Right ventricle myocardium inferior (tissue), 1 donor: ENCODE results near the gene SMIM29. TPM values are rescaled to one million over a fixed set of nuclear protein-coding genes. Genes with fewer than 3 reads are reported as not detected.

Experiments used
- ATAC-seq: fragments of 200-7000 bp; cut with Tn5 transposase; one replicate; pipeline ENCODE4 v1.9.1; 2020; ENCODE audit warnings: mild to moderate bottlenecking, moderate library complexity
- DNase-seq: peaks from one replicate; pipeline ENCODE4 v3.0.0; 2021; ENCODE audit errors: missing footprints
- intact Hi-C: fragments of 100-400 bp; cut with DNase I; formaldehyde crosslinking; loops from one replicate; pipeline ENCODE4 v1.11.0; 2022
- total RNA-seq: library from RNA; stranded (reverse); fragmentation: NEBNext Ultra II Directional; extraction: Animal tissue kit (Norgen Biotek cat#: 25700); gene quantifications from one replicate; pipeline ENCODE4 v1.2.1, GENCODE V29; 2021
- donor health status: DM: no; HTN: yes; CAD: no; lungs with severe emphysema.

The SMIM29 gene
- total RNA-seq, 1 donor from 2014 or later, result 20.7 TPM

DNA sequence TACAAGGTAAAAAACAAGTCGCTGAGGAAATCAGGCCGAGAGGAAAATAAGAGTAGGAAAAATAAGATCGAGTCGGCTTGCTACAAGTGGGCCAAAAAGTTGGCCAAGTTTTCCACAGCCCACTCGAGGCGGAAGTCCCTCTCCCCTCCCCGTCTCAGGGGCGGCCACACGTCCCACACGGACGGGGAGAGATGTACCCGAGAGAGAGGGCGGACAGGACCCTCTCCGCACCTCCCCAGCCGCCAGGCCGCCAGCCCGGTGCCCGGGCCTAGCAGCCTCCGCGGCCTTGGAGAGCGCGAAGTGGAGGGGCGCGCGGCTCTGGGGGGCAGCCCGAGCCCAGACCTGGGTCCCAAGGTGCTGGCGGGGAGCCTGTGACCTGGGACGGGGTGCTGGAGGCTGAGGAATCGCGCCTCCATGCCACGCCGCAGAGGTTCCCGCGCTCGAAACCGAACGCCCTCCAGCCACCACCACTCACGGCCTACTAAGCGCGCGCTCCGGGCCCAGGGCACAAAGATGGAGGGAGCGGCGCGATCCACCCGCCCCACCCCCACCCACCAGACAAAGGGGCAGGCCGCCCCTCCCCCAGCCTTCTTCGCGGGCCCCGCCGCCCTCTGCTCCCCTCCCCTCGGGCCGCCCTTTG, 14.0 kb downstream of the SMIM29 start:
- DNase-seq, result no peak
- no peak for ATAC-seq
- intact Hi-C loops, result no loop called here

DNA sequence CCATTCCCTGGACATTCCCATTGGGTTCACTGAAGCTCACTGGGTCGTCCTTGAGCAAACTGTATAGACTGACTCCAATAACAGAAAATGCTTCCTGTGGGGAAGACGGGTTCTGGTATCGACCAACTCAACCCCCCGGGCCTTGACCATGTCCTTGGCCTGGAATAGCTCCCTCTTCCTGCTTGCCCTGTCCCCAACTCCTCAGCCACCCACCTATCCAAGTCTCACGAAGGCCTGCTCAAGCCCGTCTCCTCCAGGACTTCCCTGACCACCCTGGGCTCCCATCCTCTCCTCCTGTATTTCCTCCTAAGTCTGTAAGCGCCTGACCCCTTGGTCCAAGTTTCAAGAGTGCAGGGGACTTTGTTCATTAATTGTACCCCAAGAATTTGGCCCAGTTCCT, 14.9 kb downstream of the SMIM29 start:
- intact Hi-C loops, result no loop called here
- DNase-seq (no peak), ATAC-seq (no peak)

DNA sequence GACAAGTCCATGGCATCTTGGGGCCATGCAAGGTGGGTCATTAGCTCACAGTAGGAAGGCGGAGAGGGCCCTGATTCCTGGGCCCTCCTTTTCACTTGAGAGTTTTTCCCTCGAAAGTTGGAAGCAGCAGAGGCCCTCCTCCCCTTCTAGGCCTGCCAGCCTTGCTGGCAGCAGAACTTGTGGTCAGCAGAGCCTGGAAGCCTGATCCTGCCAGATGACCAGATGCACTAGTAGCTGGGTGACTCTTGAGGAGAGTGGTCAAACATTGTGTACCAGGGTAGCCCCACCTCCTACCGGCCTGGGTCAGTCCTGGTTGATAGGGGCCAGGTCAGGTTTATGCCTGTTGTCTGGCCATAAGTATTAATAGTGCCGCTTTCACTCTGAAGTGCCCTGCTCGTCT, 15.9 kb downstream of the SMIM29 start:
- ATAC-seq, result no peak
- intact Hi-C loops, result no loop called here
- DNase-seq, result no peak

DNA sequence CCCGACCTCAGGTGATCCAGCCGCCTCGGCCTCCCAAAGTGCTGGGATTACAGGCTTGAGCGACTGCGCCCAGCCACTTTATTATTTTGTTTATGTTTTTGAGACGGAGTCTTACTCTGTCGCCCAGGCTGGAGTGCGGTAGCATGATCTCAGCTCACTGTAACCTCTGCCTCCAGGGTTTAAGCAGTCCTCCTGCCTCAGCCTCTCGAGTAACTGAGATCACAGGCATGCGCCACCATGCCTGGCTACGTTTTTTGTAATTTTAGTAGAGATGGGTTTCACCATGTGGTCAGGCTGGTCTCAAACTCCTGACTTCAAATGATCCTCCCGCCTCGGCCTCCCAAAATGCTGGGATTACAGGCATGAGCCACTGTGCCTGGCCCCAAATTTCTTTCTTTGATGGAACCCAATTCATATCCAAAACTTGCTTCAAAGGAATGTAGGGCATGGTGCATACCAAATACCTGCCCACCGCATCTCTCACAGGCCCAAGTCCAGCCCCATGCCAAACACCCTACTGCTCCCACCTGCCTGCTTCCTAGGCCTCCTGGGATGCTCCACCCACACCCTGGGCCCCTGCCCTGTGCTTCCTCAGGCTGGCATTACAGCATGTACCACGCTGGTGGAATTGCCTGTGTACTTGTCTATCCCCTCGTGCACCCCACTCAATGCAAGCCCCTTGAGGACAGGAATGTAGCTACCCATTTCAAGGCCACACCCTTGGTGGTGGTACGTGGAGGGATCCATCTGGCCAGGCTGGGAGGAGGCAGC, 17.1 kb downstream of the SMIM29 start:
- intact Hi-C loops, result no loop called here
- no peak for DNase-seq
- ATAC-seq, result no peak

DNA sequence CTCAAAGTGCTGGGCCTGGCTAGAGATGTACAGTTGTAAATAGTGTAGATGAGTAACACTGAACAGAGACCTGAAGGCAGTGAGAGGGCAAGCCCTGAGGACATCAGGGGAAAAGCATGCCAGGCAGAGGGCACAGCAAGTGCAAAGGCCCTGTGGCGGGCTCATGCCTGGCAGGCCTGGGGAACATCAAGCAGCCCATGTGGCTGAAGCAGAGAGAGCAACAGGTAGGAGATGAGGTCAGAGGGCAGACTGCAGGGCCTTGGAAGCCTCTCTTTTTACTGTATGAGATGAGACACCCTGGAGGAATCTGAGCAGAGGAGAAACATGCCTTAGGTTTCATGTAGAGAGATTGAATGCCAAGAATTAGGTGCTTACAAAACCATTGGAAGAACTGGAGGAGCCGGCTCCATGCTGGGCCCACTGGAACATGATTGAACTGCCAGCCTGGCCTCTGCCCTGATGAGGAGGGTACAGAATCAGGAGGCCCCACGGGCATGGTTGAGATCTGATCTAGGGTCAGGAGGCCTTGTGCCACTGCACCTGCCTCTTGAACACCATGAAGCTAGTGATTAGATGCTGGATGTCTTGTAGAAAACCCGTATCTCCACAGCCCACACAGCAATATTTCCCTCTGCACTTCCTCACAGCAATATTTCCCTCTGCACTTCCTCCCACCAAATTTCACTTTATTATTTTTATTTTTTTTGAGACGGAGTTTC, 18.0 kb downstream of the SMIM29 start:
- no peak for DNase-seq
- no peak for ATAC-seq
- intact Hi-C loops, result no loop called here

DNA sequence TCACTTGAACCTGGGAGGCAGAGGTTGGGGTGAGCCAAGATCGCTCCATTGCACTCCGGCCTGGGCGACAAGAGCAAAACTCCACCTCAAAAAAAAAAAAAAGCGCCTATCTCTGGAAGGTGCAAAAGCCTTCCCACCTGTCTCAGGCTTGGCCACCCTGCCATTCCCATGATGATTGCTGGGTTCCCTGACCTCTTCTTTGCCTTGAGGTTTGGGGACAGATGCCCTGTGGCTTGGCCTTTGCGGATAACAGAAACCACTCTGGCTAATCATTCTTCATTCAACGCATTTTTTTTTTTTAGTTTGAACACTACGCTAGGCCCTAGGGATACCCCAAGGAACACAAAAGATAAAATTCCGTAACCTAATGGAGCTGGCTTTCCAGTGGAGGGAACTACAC, 18.9 kb downstream of the SMIM29 start:
- intact Hi-C loops, result no loop called here
- ATAC-seq (no peak), DNase-seq (no peak)

DNA sequence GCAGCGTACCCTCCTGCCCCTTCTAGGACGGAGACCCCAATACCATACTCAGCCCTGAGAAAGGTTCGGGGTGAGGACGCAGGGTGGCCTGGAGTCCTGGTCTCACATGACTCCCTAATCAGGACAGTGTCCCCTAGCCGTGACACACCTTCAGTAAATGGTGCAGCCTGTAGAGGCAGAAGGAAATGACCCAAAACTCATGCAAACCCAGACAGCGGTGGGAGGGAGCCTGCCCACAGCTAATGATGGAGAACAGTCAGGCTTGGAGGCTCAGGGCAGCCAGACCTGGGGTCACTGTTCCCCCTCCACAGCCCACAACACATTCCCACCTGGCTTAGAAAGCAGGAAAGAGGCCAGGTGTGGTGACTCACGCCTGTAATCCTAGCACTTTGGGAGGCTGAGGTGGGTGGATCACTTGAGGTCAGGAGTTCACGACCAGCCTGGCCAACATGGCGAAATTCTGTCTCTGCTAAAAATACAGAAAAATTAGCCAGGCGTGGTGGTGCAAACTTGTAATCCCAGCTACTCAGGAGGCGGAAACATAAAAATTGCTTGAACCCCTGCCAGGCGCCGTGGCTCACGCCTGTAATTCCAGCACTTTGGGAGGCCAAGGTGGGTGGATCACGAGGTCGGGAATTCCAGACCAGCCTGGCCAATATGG, 20.9 kb downstream of the SMIM29 start:
- intact Hi-C loops, result no loop called here
- ATAC-seq, result no peak
- no peak for DNase-seq

DNA sequence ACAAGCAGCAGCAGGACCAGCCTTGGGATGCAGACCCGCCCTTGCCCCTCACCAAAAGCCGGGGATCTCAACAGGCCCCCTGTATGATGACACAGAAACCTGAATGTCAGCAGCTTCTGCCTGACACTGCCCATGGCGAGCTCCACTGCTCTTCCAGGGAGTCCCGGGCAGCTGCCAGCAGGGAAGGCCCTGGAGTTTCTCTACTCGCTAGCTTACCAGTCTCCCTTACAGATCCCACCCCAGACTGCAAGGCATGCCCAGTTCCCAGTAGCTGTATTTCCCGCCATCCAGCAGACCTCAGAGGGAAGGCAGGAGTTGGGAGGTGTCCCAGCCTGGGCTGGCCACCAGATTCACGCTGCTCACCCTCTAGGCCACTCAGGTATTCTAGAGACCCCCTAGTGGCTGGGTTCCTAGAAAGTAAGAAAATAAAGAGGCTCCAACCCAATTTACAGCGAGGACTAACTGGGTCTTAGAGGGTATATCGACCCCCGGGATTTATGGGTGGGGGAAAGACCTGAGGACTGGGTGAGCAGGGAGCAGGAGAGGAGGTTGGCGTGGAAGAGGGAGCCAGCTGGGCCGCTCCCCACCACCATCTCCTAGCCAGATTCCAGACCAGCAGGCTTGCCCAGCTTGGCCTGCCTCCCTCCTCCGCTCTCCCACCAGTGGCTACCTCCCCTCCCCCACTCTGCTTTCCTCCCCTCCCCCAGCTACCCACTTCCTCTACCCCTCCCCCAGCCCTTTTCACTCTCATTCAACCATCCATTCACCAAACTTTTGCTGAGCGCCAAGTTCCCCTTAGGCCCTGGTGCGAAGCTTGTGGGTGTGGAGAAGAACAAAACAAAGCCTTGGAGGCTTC, 21.8 kb downstream of the SMIM29 start:
- no peak for DNase-seq
- ATAC-seq, result no peak
- intact Hi-C loops, result no loop called here

DNA sequence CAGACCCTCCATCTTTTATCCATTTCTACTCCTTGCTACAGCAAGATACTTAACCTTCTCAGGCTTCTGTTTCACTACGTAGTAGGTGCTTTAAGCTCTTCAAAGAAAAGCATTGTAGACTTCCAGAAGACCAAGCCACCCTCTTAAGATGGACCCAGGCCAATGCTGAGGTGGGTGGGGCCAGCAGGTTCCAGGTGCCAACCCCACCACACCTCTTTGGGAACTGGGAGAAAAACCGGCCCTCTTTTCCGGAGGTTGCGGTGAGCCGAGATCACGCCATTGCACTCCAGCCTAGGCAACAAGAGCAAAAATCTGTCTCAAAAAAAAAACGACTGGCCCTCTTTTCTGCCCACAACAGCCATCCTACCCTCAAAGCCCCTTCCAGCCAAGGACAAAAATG, 22.7 kb downstream of the SMIM29 start:
- intact Hi-C loops, result no loop called here
- DNase-seq (no peak), ATAC-seq (no peak)

DNA sequence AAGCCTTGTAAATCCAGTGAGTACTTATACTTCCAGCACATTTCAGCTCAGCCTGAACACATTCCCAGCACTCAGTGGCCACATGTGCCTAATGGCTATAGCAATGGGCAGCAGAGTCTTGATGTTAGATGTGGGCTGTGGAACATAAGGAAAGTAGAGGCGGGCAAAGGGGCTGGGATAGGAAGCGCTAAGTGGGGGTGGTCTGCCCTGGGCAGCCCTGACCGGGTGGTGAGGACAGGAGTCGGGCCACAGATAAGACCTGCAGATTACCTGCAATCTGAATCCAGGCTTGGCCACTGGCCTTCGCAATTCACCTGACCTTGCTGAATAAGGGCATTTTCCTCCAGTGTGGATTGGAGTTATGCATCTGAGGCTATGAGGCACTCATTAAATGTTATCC, 23.3 kb downstream of the SMIM29 start:
- DNase-seq, result no peak
- intact Hi-C loops, result no loop called here

DNA sequence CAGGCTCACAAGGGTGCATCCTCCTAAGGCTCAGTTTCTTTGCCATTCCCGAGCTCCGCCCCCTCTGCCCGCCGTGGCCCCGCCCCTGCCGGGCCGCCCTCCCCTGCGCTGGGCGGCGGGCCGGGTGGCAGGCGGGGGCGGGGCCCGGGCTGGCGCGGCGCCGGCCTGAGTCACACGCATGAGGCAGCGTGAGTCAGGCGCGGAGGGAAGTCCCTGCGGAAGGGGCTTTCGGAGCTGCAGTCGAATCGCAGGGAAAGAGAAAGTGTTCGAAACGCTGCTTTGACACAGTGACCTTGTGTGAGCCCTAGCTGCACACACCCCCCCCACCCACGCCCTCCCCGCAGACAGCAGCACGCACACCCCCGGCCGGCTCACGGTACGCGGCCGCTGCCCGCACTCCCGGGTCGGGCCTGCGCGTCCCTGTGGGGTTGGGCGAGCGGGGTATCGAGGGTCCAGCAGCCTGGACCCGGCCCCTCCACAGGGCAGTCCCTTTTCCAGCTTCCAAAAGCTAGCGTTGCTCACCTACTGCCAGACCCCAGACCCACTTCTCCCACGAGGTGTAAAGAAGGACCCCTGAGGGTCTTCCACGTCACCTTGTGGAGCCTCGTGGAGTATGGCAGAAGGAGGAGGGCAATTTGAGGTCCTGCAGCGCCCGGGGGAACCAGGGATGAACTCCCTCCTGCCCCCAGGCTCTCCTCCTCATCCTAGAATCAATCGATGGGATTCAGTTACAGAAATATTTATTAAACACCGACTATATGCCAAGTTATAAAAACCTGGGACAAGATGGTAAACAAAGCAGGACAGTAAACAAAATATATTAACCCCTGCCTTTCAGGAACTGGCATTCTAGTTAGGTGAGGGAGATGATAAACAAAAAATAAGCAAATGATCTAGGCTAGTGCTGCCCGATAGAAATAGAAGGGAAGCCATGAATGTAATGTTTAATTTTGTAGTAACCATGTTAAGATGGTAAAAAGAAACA, 24.6 kb downstream of the SMIM29 start:
- ATAC-seq (peak; percentile 98), DNase-seq (peak; percentile 96)
- intact Hi-C loops, result no loop called here

More for the DNA sequence above, 23.3 kb downstream of the SMIM29 start:
- ATAC-seq, result no peak

DNA sequence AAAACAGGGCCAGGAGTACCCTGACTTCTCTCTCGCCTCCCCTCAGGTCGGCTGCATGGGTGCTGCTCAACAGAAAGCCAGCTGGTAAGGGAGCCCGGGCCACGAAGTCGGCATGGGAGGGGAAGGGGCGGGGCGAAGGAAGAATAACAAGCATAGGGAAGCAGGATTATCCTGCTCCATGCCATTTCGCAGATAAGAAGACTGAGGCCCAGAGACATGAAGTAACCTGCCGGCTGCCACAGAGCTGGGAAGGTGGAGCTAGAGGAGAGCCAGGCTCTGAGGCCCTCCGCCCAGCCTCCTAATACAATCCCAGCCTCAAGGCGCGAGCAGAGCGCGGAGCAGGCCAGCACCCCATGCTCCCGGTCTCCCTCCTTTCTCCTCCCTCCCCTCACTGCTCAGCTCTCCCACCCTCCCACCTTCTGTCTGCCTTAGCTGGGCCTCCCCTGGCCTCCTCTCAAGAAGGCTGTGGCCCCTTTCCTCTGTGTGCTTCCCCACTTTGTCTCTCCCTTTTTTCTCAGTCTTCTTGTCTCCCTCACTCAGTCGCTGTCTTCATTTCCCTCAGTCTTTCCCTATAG, 25.3 kb downstream of the SMIM29 start:
- intact Hi-C loops, result no loop called here
- DNase-seq (peak; percentile 75), ATAC-seq (peak; percentile 18)

DNA sequence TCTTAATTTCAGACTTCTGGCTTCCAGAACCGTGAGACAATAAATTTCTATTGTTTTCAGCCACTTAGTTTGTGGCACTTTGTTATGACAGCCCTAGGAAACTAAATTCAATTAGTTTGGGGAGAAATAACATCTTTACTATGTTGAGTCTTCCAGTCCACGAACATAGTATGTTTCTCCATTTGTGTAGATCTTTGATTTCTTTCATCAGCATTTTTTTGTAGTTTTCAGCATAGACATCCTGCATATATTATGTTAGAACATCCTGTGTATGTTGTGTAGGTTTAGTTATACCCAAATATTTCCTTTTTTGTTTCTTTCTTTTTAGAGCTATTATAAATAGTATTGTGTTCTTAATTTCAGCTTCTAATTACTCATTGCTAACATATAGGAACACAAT, 30.1 kb downstream of the SMIM29 start:
- intact Hi-C loops, result no loop called here
- no peak for DNase-seq
- ATAC-seq, result no peak

DNA sequence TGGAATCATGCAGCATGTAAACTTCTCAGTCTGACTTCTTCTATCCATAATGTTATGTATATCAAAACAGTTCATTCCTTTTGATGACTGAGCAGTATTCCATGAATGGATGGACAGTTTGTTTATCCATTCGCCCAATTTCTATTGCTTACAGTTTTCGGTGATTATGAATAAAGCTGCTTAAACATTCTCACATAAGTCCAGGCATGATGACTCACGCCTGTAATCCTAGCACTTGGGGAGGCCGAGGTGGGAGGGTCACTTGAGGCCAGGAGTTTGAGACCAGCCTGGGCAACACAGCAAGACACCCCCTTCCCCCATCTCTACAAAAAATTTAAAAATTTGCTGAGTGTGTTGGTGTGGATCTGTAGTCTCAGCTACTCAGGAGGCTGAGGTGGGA, 35.0 kb downstream of the SMIM29 start:
- intact Hi-C loops, result no loop called here
- DNase-seq (no peak), ATAC-seq (no peak)

DNA sequence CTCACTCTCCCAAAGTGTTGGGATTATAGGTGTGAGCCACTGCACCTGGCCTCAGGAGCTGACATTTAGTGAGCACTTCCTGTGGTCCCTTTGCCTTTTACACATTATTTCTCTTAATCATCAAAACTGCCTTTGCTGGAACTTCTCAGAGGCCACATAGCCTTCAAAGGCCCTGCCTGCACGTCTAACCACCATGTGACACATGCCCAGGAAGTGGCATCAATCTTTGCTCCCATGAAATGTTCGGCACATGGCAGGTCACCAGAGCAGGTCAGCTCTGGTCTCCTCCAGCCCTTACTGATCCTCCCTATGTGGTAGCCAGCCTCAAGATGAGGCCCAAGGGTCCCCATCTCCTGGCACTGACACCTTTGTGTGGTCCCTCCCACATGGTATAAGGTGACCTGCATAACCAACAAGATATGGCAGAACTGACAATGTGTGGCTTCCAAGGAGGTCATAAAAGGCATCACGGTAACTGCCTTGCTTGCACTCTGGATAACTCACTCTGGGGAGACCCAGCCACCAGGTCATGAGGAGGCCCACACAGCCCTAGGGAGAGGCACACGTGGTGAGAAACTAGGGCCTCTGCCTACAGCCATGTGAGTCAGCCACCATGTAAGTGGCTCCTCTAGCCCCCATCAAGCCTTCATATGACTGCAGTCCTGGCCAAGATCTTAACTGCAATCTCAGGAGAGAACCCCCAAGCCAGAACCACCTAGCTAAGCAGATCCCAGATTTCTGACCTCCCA, 40.9 kb downstream of the SMIM29 start:
- intact Hi-C loops, result no loop called here
- no peak for ATAC-seq
- DNase-seq, result no peak

DNA sequence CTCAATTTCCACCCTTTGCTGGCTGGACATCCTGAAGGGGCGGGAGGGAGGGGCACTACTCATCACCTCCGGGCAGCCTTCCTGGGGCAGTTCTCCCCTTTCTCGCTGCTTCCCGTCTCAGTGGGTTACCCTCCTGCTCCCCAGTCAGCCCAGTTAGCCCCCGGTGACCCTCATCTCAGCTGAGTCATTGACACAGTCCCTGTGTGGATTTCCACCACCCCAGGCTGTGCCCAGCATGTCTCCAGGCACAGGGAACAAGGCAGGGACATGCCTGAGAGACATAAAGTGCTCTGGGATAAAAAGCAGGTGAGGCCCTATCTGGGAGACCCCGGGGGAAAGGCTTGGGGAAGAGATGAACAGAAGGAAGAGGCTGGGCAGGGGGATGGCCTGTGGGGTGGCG, 42.1 kb downstream of the SMIM29 start:
- intact Hi-C loops, result no loop called here
- DNase-seq, result no peak
- ATAC-seq, result no peak

DNA sequence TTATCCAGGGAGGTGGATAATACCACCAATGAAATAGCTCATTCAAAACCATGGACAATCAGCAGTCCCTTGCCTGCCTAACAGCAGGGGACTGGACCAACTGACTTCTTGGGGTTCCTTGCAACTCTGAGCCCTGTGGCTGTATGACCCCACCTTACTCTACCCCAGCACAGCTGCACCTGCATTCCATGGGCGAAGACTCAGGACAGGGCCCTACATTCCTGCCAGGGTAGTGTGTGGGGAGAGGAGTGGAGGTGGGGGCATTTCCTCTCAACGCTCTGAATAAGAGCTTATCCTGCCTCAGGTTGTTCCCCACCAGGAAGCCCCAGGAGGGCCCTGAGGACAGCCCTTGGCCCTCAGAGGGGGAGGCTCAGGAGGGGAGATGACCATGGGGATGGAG, 42.9 kb downstream of the SMIM29 start:
- DNase-seq (no peak), ATAC-seq (no peak)
- intact Hi-C loops, result no loop called here
